ENCODE measurements around the gene AMMECR1L. TPM values are rescaled to one million over a fixed set of nuclear protein-coding genes. Genes with fewer than 3 reads are reported as not detected.

Gene AMMECR1L
- total RNA-seq, 4 donors from 2014 or later, result 7.6 to 10.4 (median 9.0) TPM

DNA sequence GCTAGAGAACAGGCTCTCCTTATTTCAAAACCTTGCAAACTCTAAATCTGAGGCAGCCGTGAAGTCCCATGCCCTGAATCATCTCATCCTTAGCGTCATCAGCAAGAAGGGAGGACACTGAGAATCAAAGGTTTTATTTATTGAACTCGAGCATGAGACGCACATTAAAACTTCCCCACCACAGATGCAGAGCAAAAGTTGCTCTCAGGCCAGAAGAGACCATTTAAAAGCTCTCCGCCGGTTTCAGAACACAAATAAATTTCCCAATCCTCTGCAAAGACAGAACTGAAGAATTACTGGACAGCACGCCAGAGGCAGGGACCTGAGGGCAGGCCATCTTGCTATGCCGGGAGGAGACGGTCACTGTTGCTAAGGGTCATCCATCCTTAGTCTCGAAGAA, 1.3 kb downstream of the AMMECR1L start:
- Histone ChIP-seq H3K4me1 (peaks cover 35 to 43% of the 10 kb centered on the region in 2 donors), H3K36me3 (peaks cover 0 to 21% of the 10 kb centered on the region in 2 donors), H3K27me3 (no peaks in the 10 kb centered on the region), H3K9me3 (no peaks in the 10 kb centered on the region), H3K4me3 (peak overlapping the region; percentile 57 to 86 (median 68)), H3K27ac (peak overlapping the region; percentile 89 to 96 (median 92))
- intact Hi-C loops (cut with DNase I; ENCODE audit: low total_unique reads), result loop anchor here (5.0 to 10.0 kb wide), 2 partner anchors 208 to 430 kb away; partner anchors contain the start of genes HS6ST1 and UGGT1
- in situ Hi-C loops (cut with MboI; ENCODE audit: low sequenced_read_pairs in 4 of 4), result loop anchor here in 3 of 4 donors (10.0 kb wide), 3 partner anchors 140 to 210 kb away; partner anchors contain the start of genes SAP130 (in 2 of the 3) and UGGT1 (in 2 of the 3)
- ATAC-seq (no peak), DNase-seq (no peak)
- TF ChIP-seq, protein P1, sequence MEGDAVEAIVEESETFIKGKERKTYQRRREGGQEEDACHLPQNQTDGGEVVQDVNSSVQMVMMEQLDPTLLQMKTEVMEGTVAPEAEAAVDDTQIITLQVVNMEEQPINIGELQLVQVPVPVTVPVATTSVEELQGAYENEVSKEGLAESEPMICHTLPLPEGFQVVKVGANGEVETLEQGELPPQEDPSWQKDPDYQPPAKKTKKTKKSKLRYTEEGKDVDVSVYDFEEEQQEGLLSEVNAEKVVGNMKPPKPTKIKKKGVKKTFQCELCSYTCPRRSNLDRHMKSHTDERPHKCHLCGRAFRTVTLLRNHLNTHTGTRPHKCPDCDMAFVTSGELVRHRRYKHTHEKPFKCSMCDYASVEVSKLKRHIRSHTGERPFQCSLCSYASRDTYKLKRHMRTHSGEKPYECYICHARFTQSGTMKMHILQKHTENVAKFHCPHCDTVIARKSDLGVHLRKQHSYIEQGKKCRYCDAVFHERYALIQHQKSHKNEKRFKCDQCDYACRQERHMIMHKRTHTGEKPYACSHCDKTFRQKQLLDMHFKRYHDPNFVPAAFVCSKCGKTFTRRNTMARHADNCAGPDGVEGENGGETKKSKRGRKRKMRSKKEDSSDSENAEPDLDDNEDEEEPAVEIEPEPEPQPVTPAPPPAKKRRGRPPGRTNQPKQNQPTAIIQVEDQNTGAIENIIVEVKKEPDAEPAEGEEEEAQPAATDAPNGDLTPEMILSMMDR (IDR thresholded peaks at IDR 0.05 in 4 of 5, conservative IDR thresholded peaks at IDR 0.05 in 1 of 5), result no peak
- TF ChIP-seq POLR2A (IDR thresholded peaks at IDR 0.05), result no peak

DNA sequence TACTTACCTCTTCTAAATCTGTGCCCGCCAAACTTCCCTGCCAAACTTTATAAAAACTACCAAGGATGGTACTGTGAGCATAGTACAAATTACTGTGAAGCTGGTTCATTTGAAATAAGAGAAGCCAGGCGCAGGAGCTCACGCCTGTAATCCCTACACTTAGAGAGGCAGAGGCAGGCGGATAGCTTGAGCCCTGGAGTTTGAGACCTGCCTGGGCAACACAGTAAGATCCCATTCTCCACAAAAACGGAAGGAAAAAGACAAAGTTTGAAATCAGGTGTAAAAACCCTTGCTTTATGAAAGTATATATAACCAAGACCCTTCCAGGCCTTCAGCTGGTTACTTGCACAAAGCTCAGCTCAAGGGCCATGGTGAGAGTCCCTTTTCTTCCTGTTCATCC, 5.9 kb downstream of the AMMECR1L start:
- Histone ChIP-seq H3K27ac (no peak overlapping the region), H3K4me3 (no peak overlapping the region), H3K36me3 (peaks cover 0 to 21% of the 10 kb centered on the region in 2 donors), H3K4me1 (peaks cover 32 to 33% of the 10 kb centered on the region in 2 donors), H3K27me3 (no peaks in the 10 kb centered on the region), H3K9me3 (no peaks in the 10 kb centered on the region)
- ATAC-seq, result no peak
- TF ChIP-seq POLR2A (IDR thresholded peaks at IDR 0.05), result no peak
- TF ChIP-seq, protein P1 (IDR thresholded peaks at IDR 0.05 in 4 of 5, conservative IDR thresholded peaks at IDR 0.05 in 1 of 5), result no peak
- intact Hi-C loops (cut with DNase I; ENCODE audit: low total_unique reads) (loop anchor here (5.0 to 10.0 kb wide), 3 partner anchors 212 to 435 kb away; partner anchors contain the start of genes HS6ST1, IWS1 and UGGT1), in situ Hi-C loops (cut with MboI; ENCODE audit: low sequenced_read_pairs in 4 of 4) (loop anchor here in 3 of 4 donors (10.0 kb wide), 3 partner anchors 145 to 215 kb away; partner anchors contain the start of genes SAP130 (in 2 of the 3) and UGGT1 (in 2 of the 3))
- no peak for DNase-seq

DNA sequence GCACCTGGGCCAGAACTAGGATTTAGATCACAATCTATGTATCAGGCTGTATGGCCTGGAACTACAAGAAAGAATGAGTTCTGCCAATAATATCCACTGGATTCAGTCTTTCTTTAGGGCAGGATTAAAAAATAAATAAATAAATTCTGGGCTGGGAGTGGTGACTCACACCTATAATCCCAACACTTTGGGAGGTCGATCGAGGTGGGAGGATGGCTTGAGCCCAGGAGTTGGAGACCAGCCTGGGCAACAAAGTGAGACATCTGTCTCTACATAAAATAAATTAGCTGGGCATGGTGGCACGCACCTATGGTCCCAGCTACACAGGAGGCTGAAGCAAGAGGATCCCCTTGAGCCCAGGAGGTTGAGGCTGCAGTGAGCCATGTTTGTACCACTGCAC, 8.1 kb downstream of the AMMECR1L start:
- no peaks in the 10 kb centered on the region for H3K27me3 ChIP-seq
- peaks cover 0 to 24% of the 10 kb centered on the region in 2 donors for H3K36me3 ChIP-seq
- no peak overlapping the region for H3K27ac ChIP-seq
- in situ Hi-C loops (cut with MboI; ENCODE audit: low sequenced_read_pairs in 4 of 4), result no loop called here
- no peaks in the 10 kb centered on the region for H3K9me3 ChIP-seq
- H3K4me1 ChIP-seq, result peaks cover 30 to 34% of the 10 kb centered on the region in 2 donors
- no peak for TF ChIP-seq POLR2A (IDR thresholded peaks at IDR 0.05)
- TF ChIP-seq, protein P1 (IDR thresholded peaks at IDR 0.05 in 4 of 5, conservative IDR thresholded peaks at IDR 0.05 in 1 of 5), result no peak
- intact Hi-C loops (cut with DNase I; ENCODE audit: low total_unique reads), result loop anchor here (10.0 kb wide), 1 partner anchor 353 kb away; the partner anchor contains the start of gene IWS1
- DNase-seq (no peak), ATAC-seq (no peak)
- no peak overlapping the region for H3K4me3 ChIP-seq

DNA sequence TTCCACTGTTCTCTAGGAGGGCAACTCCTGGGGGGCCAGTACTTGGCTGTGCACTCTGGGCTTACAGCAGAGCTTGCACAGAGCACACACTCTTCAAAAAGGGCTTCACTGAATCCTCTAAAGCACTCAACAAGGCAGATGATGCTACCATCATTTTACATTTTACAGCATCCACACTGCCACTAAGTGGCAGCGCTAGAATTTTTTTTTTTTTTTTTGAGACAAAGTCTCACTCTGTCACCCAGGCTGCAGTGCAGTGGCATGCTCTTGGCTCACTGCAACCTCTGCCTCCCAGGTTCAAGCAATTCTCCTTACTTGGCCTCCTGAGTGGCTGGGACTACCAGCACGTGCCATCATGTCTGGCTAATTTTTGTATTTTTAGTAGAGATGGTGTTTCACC, 8.6 kb downstream of the AMMECR1L start:
- H3K27ac ChIP-seq, result no peak overlapping the region
- H3K36me3 ChIP-seq, result peaks cover 0 to 28% of the 10 kb centered on the region in 2 donors
- DNase-seq (no peak), ATAC-seq (no peak)
- no peaks in the 10 kb centered on the region for H3K9me3 ChIP-seq
- TF ChIP-seq, protein P1 (IDR thresholded peaks at IDR 0.05 in 4 of 5, conservative IDR thresholded peaks at IDR 0.05 in 1 of 5), result no peak
- no peak for TF ChIP-seq POLR2A (IDR thresholded peaks at IDR 0.05)
- no peaks in the 10 kb centered on the region for H3K27me3 ChIP-seq
- intact Hi-C loops (cut with DNase I; ENCODE audit: low total_unique reads) (loop anchor here (10.0 kb wide), 1 partner anchor 352 kb away; the partner anchor contains the start of gene IWS1), in situ Hi-C loops (cut with MboI; ENCODE audit: low sequenced_read_pairs in 4 of 4) (no loop called here)
- H3K4me3 ChIP-seq, result no peak overlapping the region
- H3K4me1 ChIP-seq, result peaks cover 30 to 34% of the 10 kb centered on the region in 2 donors
